CD14-positive monocyte (primary cell): ENCODE measurements around the gene C8G. TPM values are rescaled to one million over a fixed set of nuclear protein-coding genes. Genes with fewer than 3 reads are reported as not detected.

ENCODE experiments used
- DNase-seq, 3 donors: peaks; one replicate each; pipeline ENCODE4 v3.0.0-alpha.2; 2011 to 2022
- H2AFZ ChIP-seq: 2 replicates; pipeline ENCODE4 v1.6.0; 2012; ENCODE audit warnings: mild to moderate bottlenecking, low read depth, low read length, inconsistent platforms; ENCODE audit not compliant: insufficient read depth, poor library complexity, severe bottlenecking
- H3K27ac ChIP-seq, 2 donors: 1 replicate in 1 of 2; 2 replicates in 1 of 2; pipeline ENCODE4 v1.5.1; 2012 to 2013; ENCODE audit warnings: low read length in 2 of 2, control low read depth in 1 of 2, inconsistent platforms in 1 of 2, low read depth in 1 of 2, mild to moderate bottlenecking in 1 of 2
- H3K27me3 ChIP-seq, 2 donors: one replicate each; pipeline versions ENCODE4 v1.6.0 to v1.6.1; 2011 to 2013; ENCODE audit warnings: low read length in 2 of 2; ENCODE audit not compliant: control insufficient read depth in 2 of 2, insufficient read depth in 2 of 2
- H3K36me3 ChIP-seq, 2 donors: replicated peaks in 1 of 2; 1 replicate in 1 of 2; 2 replicates in 1 of 2; pipeline versions ENCODE4 v1.5.1 to v1.6.1; 2012 to 2013; ENCODE audit warnings: low read length in 2 of 2, control low read depth in 1 of 2, inconsistent platforms in 1 of 2, mild to moderate bottlenecking in 1 of 2; ENCODE audit not compliant: insufficient read depth in 2 of 2, control insufficient read depth in 1 of 2
- H3K4me1 ChIP-seq, 2 donors: 1 replicate in 1 of 2; 2 replicates in 1 of 2; pipeline versions ENCODE4 v1.5.1 to v1.6.1; 2012 to 2013; ENCODE audit warnings: low read length in 2 of 2, control low read depth in 1 of 2, inconsistent platforms in 1 of 2, mild to moderate bottlenecking in 1 of 2, moderate library complexity in 1 of 2; ENCODE audit not compliant: insufficient read depth in 2 of 2, control insufficient read depth in 1 of 2
- H3K4me2 ChIP-seq: replicated peaks from 2 replicates; pipeline ENCODE3; 2012; ENCODE audit warnings: low read length, moderate library complexity, mild to moderate bottlenecking; ENCODE audit not compliant: poor library complexity, severe bottlenecking; ENCODE audit errors: extremely low read depth
- H3K4me3 ChIP-seq, 3 experiments: fragments of 200-600 bp in 1 of 3; sonication (generic) in 1 of 3; replicated peaks in 1 of 3; 1 replicate in 2 of 3; 2 replicates in 1 of 3; pipeline ENCODE4 v1.5.1; 2011 to 2013; ENCODE audit warnings: low read length in 3 of 3, mild to moderate bottlenecking in 3 of 3, control low read depth in 2 of 3, low read depth in 2 of 3, inconsistent platforms in 1 of 3, moderate library complexity in 1 of 3
- H3K79me2 ChIP-seq: 2 replicates; pipeline ENCODE4 v1.6.0; 2012; ENCODE audit warnings: mild to moderate bottlenecking, control low read depth, inconsistent platforms, low read length, moderate library complexity; ENCODE audit not compliant: insufficient read depth
- H3K9ac ChIP-seq: 2 replicates; pipeline ENCODE4 v1.6.0; 2017; ENCODE audit warnings: low read length, mild to moderate bottlenecking; ENCODE audit not compliant: insufficient read depth, poor library complexity, severe bottlenecking
- H3K9me3 ChIP-seq, 2 donors: replicated peaks in 1 of 2; 1 replicate in 1 of 2; 2 replicates in 1 of 2; pipeline versions ENCODE4 v1.5.1 to v1.6.1; 2012 to 2013; ENCODE audit warnings: low read length in 2 of 2, control low read depth in 1 of 2; ENCODE audit not compliant: control insufficient read depth in 1 of 2, insufficient read depth in 1 of 2
- H4K20me1 ChIP-seq: 2 replicates; pipeline ENCODE4 v1.6.0; 2012; ENCODE audit warnings: mild to moderate bottlenecking, low read length, control low read depth, moderate library complexity; ENCODE audit not compliant: insufficient read depth
- H3K27ac Mint-ChIP-seq, 7 donors: one replicate each; pipeline ENCODE4 v1.8.0; 2020; ENCODE audit warnings: mild to moderate bottlenecking in 7 of 7, mixed read lengths in 7 of 7, moderate library complexity in 6 of 7, inconsistent platforms in 2 of 7
- H3K27me3 Mint-ChIP-seq, 3 donors: one replicate each; pipeline ENCODE4 v1.8.0; 2021 to 2022; ENCODE audit warnings: low read depth in 3 of 3, mild to moderate bottlenecking in 3 of 3, mixed read lengths in 3 of 3, moderate library complexity in 3 of 3, inconsistent platforms in 1 of 3
- H3K36me3 Mint-ChIP-seq, 2 donors: one replicate each; pipeline ENCODE4 v1.8.0; 2020; ENCODE audit warnings: mixed read lengths in 2 of 2, inconsistent platforms in 1 of 2, mild to moderate bottlenecking in 1 of 2
- H3K4me1 Mint-ChIP-seq: one replicate; pipeline ENCODE4 v1.8.0; 2020; ENCODE audit warnings: mild to moderate bottlenecking, mixed read lengths
- H3K4me3 Mint-ChIP-seq, 2 donors: one replicate each; pipeline ENCODE4 v1.8.0; 2020; ENCODE audit warnings: mild to moderate bottlenecking in 2 of 2, mixed read lengths in 2 of 2, moderate library complexity in 1 of 2
- H3K9me3 Mint-ChIP-seq, 7 donors: one replicate each; pipeline ENCODE4 v1.8.0; 2020 to 2022; ENCODE audit warnings: mixed read lengths in 7 of 7, mild to moderate bottlenecking in 6 of 7, moderate library complexity in 6 of 7, inconsistent platforms in 2 of 7
- CTCF ChIP-seq: fragments of 200-600 bp; IDR thresholded peaks from one replicate; pipeline ENCODE4 v1.8.0; 2022; ENCODE audit warnings: antibody characterized with exemption, mild to moderate bottlenecking
- WGBS: methylation state at CpG from one replicate; pipeline ENCODE4 v1.1.5; 2013; ENCODE audit warnings: missing lambda C conversion rate; ENCODE audit not compliant: insufficient coverage; 5-methylcytosine and 5-hydroxymethylcytosine counted together
- intact Hi-C, 2 donors: fragments of 100-400 bp; cut with micrococcal nuclease; formaldehyde crosslinking; loops; one replicate each; pipeline versions ENCODE4 v1.15.0 to v1.15.1; 2023
- polyA plus RNA-seq, 3 donors: library from polyadenylated mRNA; depleted of rRNA in 1 of 3; unstranded in 2 of 3; stranded (reverse) in 1 of 3; fragments of 300-500 nt in 2 of 3; fragments of >200 nt in 1 of 3; fragmentation: Illumina TruSeq in 2 of 3; gene quantifications; 1 replicate in 2 of 3; 2 replicates in 1 of 3; pipeline ENCODE4 v1.2.3, GENCODE V29; 2012 to 2021

Gene C8G
- polyA plus RNA-seq, 3 donors: 0.55 to 0.72 TPM; not detected in 1

GRCh38 chr9:136936645-136937170, 8.3 kb upstream of the C8G start:
- Histone ChIP-seq H3K27me3 (no peaks in the 10 kb centered on the region), H3K9ac (no peak overlapping the region), H4K20me1 (peaks cover 26% of the 10 kb centered on the region), H3K4me1 (peaks cover 15 to 16% of the 10 kb centered on the region in 2 donors), H2AFZ (no peak overlapping the region), H3K4me2 (no peak overlapping the region), H3K36me3 (peaks cover 25 to 33% of the 10 kb centered on the region in 2 donors), H3K9me3 (no peaks in the 10 kb centered on the region), H3K4me3 (no peak overlapping the region), H3K27ac (no peak overlapping the region), H3K79me2 (no peaks in the 10 kb centered on the region)
- DNase-seq: no peak
- no peak for TF ChIP-seq CTCF
- Mint-ChIP-seq H3K27me3 (no peaks in the 10 kb centered on the region), H3K9me3 (peaks cover 0 to 3% (median 0%) of the 10 kb centered on the region in 7 donors), H3K36me3 (peaks cover 20 to 31% of the 10 kb centered on the region in 2 donors), H3K4me3 (no peak overlapping the region), H3K27ac (peak overlapping the region in 4 of 7 donors; percentile 15 to 29 (median 19)), H3K4me1 (peaks cover 33% of the 10 kb centered on the region)
- intact Hi-C loops: no loop called here
- 96% methylated on average over 4 of the region's 8 CpGs for WGBS

GRCh38 chr9:136937186-136938001, 7.6 kb upstream of the C8G start:
- DNase-seq: no peak
- peaks cover 0 to 3% (median 0%) of the 10 kb centered on the region in 7 donors for H3K9me3 Mint-ChIP-seq
- H3K4me3 Mint-ChIP-seq: no peak overlapping the region
- no peak for TF ChIP-seq CTCF
- no peak overlapping the region for H3K4me2 ChIP-seq
- peaks cover 15 to 16% of the 10 kb centered on the region in 2 donors for H3K4me1 ChIP-seq
- H3K27me3 Mint-ChIP-seq: no peaks in the 10 kb centered on the region
- WGBS: 90% methylated on average over 15 of the region's 15 CpGs
- H3K36me3 ChIP-seq: peaks cover 32 to 40% of the 10 kb centered on the region in 2 donors
- no peak overlapping the region for H3K27ac ChIP-seq
- no peak overlapping the region for H2AFZ ChIP-seq
- peaks cover 23 to 38% of the 10 kb centered on the region in 2 donors for H3K36me3 Mint-ChIP-seq
- peaks cover 3% of the 10 kb centered on the region for H3K79me2 ChIP-seq
- H3K4me3 ChIP-seq: no peak overlapping the region
- H3K4me1 Mint-ChIP-seq: peaks cover 28% of the 10 kb centered on the region
- no peaks in the 10 kb centered on the region for H3K9me3 ChIP-seq
- intact Hi-C loops: no loop called here
- H3K27me3 ChIP-seq: no peaks in the 10 kb centered on the region
- H3K27ac Mint-ChIP-seq: peak overlapping the region in 1 of 7 donors; percentile 57
- no peak overlapping the region for H3K9ac ChIP-seq
- H4K20me1 ChIP-seq: peaks cover 33% of the 10 kb centered on the region
